EH (cell line): Measurements from ENCODE around the gene ARL2.

Experiments used
- DNase-seq: peaks from one replicate; pipeline ENCODE4 v3.0.0-alpha.2; 2015; ENCODE audit warnings: low read depth

The ARL2 gene

DNA sequence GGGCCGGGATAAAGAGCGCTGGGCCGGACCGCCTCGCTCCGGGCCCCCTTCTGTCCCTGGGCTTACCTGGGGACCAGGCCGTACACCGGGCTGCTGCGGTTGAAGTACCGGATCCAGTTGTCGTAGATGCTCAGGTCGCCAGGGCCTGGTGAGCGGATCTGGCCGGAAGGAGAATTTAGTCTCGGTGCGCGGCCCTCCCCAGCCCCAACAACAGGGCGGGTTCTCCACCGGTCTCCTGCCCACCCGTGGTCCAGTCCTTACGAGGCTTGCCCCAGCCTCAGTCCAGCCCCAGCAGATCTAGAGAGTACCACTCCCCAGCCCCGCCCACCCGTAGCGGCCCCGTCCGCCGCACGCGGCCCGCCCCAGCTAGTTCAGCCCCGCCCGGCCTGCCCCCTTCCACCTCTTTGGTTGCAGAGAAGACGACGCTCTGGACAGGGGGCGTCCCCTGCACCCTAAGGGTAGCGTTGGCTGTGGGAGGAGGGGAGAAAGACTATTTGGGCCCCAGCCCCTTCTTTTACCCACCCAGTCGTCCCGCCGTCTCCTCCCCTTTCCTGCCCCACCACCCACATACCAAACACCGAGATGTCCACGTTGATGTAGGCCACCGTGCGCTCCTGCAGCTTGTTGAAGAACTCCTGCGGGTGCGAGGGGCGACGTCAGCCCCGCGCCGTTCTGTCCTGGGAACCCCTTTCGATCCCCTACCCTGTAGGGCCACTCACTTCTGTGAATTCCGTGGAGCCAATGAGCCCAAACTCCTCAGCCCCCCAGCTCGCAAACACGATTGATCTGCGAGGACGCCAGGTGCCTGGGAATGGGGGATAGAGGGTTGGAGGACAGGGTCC, 33.8 kb downstream of the ARL2 start:
- peak; percentile 25 for DNase-seq

GRCh38 chr11:65051398-65051858, 37.5 kb downstream of the ARL2 start:
- no peak for DNase-seq

DNA sequence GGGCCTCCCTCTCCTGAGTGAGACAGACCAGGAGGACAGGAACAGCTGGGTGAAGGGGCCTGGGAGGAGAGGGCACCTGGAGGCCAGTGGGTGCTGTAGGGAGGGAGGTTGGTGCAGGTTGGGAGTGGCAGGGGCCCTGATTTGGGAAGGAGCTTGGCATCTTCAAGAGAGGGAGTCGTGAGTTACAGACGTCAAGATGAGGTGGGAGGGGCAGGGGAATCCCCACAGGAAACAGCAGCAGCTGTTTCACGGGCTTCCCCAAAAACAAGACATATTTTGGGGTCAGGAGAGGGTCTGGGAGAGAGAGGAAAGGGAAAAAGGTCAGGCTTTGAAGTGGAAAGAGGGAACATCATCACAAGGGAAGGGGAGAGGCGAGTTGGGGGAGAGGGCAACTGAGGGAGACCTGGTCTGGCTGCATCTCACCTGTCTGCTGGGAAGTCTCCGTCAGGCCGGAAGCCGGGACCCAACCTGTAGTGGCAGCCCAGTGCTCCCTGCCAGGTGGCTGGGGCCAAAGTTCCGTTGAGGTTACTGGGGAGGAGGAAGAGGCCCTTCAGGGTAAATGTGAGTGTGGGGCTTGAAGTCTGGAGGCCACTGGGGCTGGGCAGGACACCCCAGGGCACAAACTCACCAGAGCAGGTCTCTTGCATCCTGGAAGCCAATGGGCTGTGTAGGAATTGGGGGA, 40.0 kb downstream of the ARL2 start:
- no peak for DNase-seq

- no peak for DNase-seq
Measured at GRCh38 chr11:65055538-65055937, 41.6 kb downstream of the ARL2 start.

GRCh38 chr11:65056999-65057398, 43.0 kb downstream of the ARL2 start:
- DNase-seq = no peak

- no peak for DNase-seq
Measured at GRCh38 chr11:65057526-65057925, 43.6 kb downstream of the ARL2 start.

DNA sequence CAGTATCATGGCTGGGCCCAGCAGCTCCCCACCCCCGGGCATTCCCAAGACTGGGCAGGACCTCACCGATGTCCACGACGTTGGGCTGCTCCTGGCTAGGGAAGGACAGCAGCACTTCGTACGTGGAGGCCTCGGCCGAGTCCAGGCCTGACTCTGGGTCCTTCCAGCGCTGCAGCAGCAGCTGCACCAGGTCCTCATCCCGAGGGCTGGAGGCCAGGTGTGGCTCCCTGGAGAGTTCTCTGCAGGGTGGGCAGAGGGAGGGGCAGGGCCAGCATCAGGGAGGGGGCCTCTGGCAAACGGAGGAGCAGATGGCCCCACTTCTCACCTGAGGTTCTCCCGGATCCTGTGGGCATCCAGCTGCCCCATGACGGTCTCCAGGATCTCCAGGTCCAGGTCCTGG, 44.1 kb downstream of the ARL2 start:
- no peak for DNase-seq

DNA sequence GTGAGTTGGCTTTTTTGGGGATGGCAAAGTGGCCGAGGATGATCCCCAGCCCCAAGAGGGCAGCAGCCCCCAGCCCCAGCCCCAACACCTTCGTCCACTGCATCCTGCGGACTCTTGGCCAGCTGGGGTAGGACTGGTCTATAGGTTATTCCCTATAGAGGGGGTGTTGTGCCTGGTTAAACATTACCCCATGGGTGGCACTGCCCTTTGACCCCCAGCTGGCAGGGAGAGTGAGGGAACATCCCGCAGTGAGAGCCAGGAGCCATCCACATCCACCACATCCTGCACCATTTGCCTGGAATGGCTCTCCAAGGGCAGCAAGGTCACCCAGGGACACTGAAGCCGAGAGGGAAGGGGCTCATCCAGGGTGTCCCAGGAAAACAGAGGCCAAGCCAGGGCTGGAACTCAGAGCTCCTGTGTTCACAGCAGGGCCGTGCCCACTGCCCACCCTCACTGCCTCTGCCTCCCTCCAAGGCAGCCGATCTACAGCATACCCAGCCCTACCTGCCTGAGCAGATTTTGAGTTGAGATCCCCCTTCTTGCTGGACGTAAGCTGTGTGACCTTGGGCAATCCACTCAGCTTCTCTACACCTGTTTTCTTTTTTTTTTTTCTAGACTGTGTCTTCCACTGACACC, 44.6 kb downstream of the ARL2 start, which contains the start of gene NAALADL1:
Gene NAALADL1 (minus strand): TSS at position 135 of the 636 bp plus-strand sequence. CDS start 32 bp downstream, at position 103.
- no peak for DNase-seq

DNA sequence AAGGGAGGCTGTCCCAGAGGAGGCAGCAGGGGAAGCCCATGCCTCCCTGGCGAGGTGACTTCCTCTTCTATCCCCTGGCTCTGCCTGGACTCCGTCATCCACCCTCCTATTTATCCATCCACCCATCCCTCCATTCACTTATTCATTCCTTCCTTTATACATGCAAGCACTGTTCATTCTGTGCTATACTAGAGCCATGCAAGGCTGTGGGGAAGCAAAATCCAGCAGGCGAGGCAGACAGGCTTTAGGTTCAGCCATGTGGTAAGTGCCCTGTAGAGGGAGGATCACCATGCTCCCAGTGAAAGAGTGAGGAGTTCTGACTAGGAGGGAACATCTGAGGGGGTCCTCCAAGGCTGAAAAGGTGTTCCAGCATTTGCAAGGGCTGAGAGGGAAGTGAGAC, 45.6 kb downstream of the ARL2 start:
- no peak for DNase-seq

DNA sequence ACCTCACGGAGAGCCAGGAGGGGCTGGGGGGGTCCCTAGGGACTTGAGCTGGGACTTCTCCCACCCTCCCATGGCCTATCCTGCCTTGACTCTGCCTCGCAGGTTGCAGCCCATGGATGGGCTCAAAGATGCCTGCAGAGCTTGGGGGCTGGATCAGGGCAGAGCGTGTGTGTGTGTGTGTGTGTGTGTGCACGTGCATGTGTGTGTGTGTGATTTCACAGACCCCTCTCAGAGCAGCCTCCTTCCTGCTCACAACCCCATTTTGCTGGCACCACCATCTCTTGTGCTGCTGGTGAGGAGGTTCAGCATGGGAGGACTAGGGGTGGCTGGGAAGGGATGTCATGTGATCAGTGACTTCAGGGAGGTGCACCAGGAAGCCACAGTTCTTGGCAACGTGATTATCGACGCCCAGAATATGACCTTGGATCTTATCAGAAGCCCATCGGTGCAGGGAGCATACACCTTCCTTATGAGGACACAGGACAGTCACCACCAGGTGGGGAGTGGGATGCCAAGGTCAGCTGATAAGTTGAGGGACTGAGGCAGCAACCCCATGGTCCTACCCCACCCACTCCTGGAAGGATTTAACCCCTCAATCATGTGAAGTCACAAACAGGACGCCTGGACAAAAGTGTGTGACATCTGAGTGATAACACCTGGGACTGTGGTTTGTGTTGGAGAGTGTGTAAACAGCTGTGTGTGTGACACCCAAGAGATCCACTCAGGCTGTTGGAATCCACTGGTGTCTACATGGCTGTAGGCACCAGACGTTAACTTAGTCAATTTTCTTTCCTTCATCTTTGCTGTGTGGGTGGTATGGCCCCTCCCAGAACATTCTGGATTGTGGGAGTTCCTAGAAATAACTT, 46.2 kb downstream of the ARL2 start:
- DNase-seq = no peak

- peak; percentile 43 for DNase-seq
Measured at GRCh38 chr11:65060913-65061408, 47.0 kb downstream of the ARL2 start.

- no peak for DNase-seq
Measured at GRCh38 chr11:65063532-65063931, 49.6 kb downstream of the ARL2 start.

GRCh38 chr11:65064847-65065240, 50.9 kb downstream of the ARL2 start:
- DNase-seq = no peak

DNA sequence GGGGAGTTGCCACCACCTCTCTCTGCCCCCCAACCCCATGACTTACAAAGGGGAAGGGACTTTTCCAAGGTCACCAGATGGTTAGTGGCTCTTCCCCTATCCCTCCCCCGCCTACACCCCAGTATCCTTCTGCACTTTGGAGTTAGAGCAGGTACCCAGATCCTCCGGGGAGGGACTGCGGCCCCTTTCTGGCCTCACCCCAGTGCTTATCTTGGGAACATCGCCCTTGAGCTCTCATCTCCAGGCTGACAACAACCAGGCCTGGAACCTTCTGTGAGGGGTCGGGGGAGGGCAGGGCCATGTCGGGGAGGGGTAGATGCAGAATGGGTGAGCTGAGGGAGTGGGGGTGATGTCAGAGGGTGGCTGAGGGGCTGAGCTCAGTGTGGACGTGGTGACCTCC, 51.9 kb downstream of the ARL2 start:
- DNase-seq = no peak

GRCh38 chr11:65066315-65066714, 52.4 kb downstream of the ARL2 start:
- no peak for DNase-seq

DNA sequence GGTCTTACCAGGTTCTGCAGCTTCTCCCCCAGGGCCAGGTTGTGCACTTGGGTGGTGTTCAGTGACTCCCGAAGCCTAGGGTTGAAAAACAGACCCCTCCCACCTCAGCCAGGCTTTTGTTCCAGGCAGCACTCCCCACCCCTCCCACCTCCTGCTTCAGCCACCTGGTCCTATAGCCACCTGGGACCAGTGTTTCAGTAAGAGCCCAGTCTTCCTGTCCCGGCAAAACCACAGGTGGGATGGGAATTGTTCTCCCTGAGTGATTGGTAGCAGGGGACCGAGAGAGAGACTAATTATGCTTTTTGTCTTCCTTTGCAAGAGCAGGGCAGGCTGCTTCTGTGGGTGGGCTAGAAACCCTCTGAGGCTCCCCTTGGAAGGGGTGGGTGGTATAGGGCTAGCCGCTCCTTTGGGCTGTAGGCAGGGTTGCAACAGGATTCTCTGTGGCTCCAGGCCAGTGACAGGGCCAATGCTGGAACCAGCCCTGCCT, 52.9 kb downstream of the ARL2 start:
- DNase-seq = no peak

DNA sequence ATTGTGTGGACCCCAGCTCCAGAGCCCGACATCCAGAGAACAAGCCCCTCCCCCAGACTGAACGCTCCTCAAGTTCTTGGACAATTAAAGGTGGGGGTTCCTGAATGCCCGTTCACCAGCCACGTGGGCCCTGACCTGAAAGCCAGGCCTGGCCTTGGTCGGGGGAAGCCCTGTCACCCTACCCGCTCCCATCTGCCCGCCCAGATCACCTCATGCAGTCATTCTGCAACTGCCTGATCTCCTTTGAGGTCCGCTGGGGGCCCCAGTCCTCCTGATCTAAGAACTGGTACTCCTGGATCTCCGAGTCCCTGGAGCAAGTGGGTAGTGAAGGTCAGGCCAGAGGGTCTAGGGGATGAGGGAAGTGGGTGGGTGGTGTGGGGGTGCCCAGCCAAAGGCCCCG, 53.5 kb downstream of the ARL2 start:
- DNase-seq = no peak

DNA sequence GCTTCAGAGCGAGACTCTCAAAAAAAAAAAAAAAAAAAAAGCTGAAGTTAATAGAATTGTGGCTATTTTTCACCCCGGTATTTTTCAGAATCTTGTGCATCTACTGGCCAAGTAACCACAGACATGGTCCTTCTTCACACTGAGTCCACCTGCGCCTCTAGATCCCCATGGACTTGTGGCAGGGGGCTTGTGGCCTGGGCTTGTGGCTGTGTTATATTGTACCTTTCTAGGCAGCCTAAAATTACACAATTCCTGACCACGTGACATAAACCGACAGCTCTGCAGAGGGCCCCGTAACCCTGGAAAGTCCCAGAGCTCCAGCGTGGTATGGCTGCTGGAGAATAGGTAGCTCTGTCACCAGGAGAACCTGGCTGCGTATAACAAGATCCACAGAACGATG, 55.3 kb downstream of the ARL2 start:
- no peak for DNase-seq
